ENCODE measurements around the gene IMMP2L. TPM values are rescaled to one million over a fixed set of nuclear protein-coding genes. Genes with fewer than 3 reads are reported as not detected.

IMMP2L gene
- total RNA-seq, 1 donor from 2014 or later, result 11.9 TPM

- Mint-ChIP-seq H3K27me3 (ENCODE audit: low read depth) (no peaks in the 10 kb centered on the region), H3K27ac (ENCODE audit: unreplicated experiment) (no peak overlapping the region), H3K4me3 (no peak overlapping the region), H3K9me3 (peaks cover 2% of the 10 kb centered on the region), H3K36me3 (ENCODE audit: low read depth) (no peaks in the 10 kb centered on the region), H3K4me1 (no peaks in the 10 kb centered on the region)
- TF ChIP-seq, protein P1, sequence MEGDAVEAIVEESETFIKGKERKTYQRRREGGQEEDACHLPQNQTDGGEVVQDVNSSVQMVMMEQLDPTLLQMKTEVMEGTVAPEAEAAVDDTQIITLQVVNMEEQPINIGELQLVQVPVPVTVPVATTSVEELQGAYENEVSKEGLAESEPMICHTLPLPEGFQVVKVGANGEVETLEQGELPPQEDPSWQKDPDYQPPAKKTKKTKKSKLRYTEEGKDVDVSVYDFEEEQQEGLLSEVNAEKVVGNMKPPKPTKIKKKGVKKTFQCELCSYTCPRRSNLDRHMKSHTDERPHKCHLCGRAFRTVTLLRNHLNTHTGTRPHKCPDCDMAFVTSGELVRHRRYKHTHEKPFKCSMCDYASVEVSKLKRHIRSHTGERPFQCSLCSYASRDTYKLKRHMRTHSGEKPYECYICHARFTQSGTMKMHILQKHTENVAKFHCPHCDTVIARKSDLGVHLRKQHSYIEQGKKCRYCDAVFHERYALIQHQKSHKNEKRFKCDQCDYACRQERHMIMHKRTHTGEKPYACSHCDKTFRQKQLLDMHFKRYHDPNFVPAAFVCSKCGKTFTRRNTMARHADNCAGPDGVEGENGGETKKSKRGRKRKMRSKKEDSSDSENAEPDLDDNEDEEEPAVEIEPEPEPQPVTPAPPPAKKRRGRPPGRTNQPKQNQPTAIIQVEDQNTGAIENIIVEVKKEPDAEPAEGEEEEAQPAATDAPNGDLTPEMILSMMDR (conservative IDR thresholded peaks at IDR 0.05), result no peak
- DNase-seq (ENCODE audit: low read depth, low spot score), result no peak
These were observed 180.7 kb downstream of the IMMP2L start for GRCh38 chr7:111381590-111381989.

DNA sequence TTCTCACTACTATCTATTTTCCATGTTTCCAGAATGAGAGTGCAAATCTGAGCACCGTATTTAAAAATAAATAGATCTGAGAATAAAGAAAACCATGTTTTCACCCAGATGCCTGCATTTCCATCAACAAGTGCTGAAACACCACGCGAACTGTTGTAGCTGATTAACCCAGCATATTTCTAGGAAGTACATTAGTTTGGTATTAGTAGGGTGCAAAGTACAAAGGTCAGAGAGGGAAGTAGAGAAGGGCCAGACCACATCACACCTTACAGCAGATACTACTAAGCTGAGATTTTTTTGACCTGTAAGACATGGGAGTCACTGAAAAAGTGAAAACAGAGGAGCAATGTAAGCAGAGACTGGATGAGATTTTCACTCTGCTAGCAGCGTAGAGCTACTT lies 181.3 kb downstream of the IMMP2L start:
- Mint-ChIP-seq H3K27ac (ENCODE audit: unreplicated experiment) (no peak overlapping the region), H3K4me3 (no peak overlapping the region), H3K4me1 (no peaks in the 10 kb centered on the region), H3K36me3 (ENCODE audit: low read depth) (no peaks in the 10 kb centered on the region), H3K9me3 (no peaks in the 10 kb centered on the region), H3K27me3 (ENCODE audit: low read depth) (no peaks in the 10 kb centered on the region)
- DNase-seq (ENCODE audit: low read depth, low spot score), result no peak
- TF ChIP-seq, protein P1 (conservative IDR thresholded peaks at IDR 0.05), result no peak

GRCh38 chr7:111374027-111374426 lies 188.3 kb downstream of the IMMP2L start:
- H3K4me1 Mint-ChIP-seq, result peaks cover 4% of the 10 kb centered on the region
- no peaks in the 10 kb centered on the region for H3K27me3 Mint-ChIP-seq (ENCODE audit: low read depth)
- DNase-seq (ENCODE audit: low read depth, low spot score), result no peak
- H3K4me3 Mint-ChIP-seq, result no peak overlapping the region
- H3K27ac Mint-ChIP-seq (ENCODE audit: unreplicated experiment), result no peak overlapping the region
- TF ChIP-seq, protein P1 (conservative IDR thresholded peaks at IDR 0.05), result no peak
- H3K9me3 Mint-ChIP-seq, result no peaks in the 10 kb centered on the region
- H3K36me3 Mint-ChIP-seq (ENCODE audit: low read depth), result no peaks in the 10 kb centered on the region

- H3K9me3 Mint-ChIP-seq, result no peaks in the 10 kb centered on the region
- peaks cover 4% of the 10 kb centered on the region for H3K4me1 Mint-ChIP-seq
- DNase-seq (ENCODE audit: low read depth, low spot score), result no peak
- H3K27me3 Mint-ChIP-seq (ENCODE audit: low read depth), result no peaks in the 10 kb centered on the region
- TF ChIP-seq, protein P1 (conservative IDR thresholded peaks at IDR 0.05), result no peak
- H3K36me3 Mint-ChIP-seq (ENCODE audit: low read depth), result no peaks in the 10 kb centered on the region
- no peak overlapping the region for H3K4me3 Mint-ChIP-seq
- no peak overlapping the region for H3K27ac Mint-ChIP-seq (ENCODE audit: unreplicated experiment)
These were observed 190.9 kb downstream of the IMMP2L start for GRCh38 chr7:111371437-111371836.

- Mint-ChIP-seq H3K27ac (ENCODE audit: unreplicated experiment) (no peak overlapping the region), H3K36me3 (ENCODE audit: low read depth) (no peaks in the 10 kb centered on the region), H3K4me1 (peaks cover 4% of the 10 kb centered on the region), H3K9me3 (no peaks in the 10 kb centered on the region), H3K27me3 (ENCODE audit: low read depth) (no peaks in the 10 kb centered on the region), H3K4me3 (no peak overlapping the region)
- no peak for DNase-seq (ENCODE audit: low read depth, low spot score)
- TF ChIP-seq, protein P1 (conservative IDR thresholded peaks at IDR 0.05), result no peak
These were observed 192.3 kb downstream of the IMMP2L start for GRCh38 chr7:111370002-111370401.
